GM18861 (cell line): ENCODE measurements around the gene YPEL1.

Experiments
- ATAC-seq: cut with Tn5 transposase; IDR thresholded peaks from one replicate; pipeline ENCODE4 v1.9.1; 2021; ENCODE audit not compliant: unreplicated experiment

YPEL1 gene

GRCh38 chr22:21735200-21736083, at the start of gene YPEL1:
Gene YPEL1 (minus strand): TSS chr22:21735794. CDS start chr22:21710744, 25,050 bp downstream.
- peak; percentile 71 for ATAC-seq

- no peak for ATAC-seq
These were observed 44.7 kb upstream of the YPEL1 start for GRCh38 chr22:21780259-21780658.

GRCh38 chr22:21779444-21779843, 43.9 kb upstream of the YPEL1 start:
- ATAC-seq: no peak

GRCh38 chr22:21778705-21779363, 43.2 kb upstream of the YPEL1 start:
- no peak for ATAC-seq

- ATAC-seq: no peak
These were observed 36.0 kb upstream of the YPEL1 start for GRCh38 chr22:21771631-21771976.

GRCh38 chr22:21768435-21768834, 32.8 kb upstream of the YPEL1 start:
- ATAC-seq: no peak

- no peak for ATAC-seq
These were observed 31.3 kb upstream of the YPEL1 start for GRCh38 chr22:21766691-21767462.

GRCh38 chr22:21765909-21766529, 30.4 kb upstream of the YPEL1 start:
- no peak for ATAC-seq

GRCh38 chr22:21764038-21764804, 28.6 kb upstream of the YPEL1 start:
- no peak for ATAC-seq

GRCh38 chr22:21762712-21763581, 27.4 kb upstream of the YPEL1 start:
- no peak for ATAC-seq

- ATAC-seq: no peak
These were observed 26.5 kb upstream of the YPEL1 start for GRCh38 chr22:21761994-21762680.

- no peak for ATAC-seq
These were observed 25.5 kb upstream of the YPEL1 start for GRCh38 chr22:21761086-21761485.

- ATAC-seq: no peak
These were observed 25.0 kb upstream of the YPEL1 start for GRCh38 chr22:21760640-21761039.

- ATAC-seq: no peak
These were observed 24.2 kb upstream of the YPEL1 start for GRCh38 chr22:21759646-21760376.

- ATAC-seq: no peak
These were observed 23.5 kb upstream of the YPEL1 start for GRCh38 chr22:21759093-21759492.

- no peak for ATAC-seq
These were observed 22.7 kb upstream of the YPEL1 start for GRCh38 chr22:21758091-21758864.

GRCh38 chr22:21755851-21756284, 20.3 kb upstream of the YPEL1 start:
- ATAC-seq: no peak
